ENCODE results near the gene IRAK2. TPM values are rescaled to one million over a fixed set of nuclear protein-coding genes. Genes with fewer than 3 reads are reported as not detected.

IRAK2 gene
- total RNA-seq, 1 donor from 2014 or later, result 2.0 TPM

DNA sequence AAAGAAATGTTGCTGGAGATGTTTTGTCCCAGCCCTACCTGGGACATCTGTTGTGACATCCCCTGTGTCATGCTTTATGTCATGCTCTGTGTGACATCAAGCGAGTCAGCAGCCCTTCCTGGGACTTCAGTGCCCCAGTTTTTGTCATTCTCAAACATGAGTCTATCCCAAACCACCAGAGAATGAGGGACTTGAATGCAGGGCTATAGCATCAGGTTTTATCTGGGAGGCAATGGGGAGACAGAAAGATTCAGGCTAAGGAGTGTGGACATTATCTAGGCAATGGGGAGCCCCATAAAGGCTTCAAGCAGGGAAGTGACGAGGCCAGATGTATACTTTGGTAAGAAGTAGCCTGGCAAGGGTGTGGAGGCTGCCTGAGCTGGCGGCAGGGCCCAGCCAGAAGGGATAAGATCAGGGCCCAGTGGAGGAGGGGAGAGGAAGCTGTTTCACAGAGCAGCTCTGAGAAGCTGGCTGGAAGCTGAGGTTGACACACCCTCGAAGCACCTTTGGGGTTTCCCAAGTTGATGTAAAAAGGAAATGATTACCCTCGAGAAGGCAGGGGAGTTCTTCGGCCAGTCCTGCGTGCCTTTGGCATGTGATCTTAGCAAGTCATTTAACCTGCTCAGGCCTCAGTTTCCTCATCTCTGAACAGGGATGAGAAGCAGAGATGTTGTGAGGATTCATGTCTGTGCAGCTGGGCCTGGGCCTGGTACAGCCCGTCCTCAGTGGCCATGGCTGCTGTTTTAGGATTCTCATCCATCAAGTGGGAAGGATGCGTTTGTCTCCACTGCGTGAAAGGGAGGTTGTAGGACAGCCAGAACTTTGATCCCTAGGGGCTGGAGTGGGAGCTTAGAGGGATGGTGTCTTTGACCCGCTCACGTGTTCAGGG lies 34.3 kb downstream of the IRAK2 start:
- Histone ChIP-seq H3K27ac (replicated peaks) (peak overlapping the region; percentile 3), H3K27me3 (ENCODE audit: low read depth) (no peaks in the 10 kb centered on the region), H3K4me1 (peaks cover 35% of the 10 kb centered on the region), H3K4me3 (no peak overlapping the region), H3K36me3 (peaks cover 11% of the 10 kb centered on the region), H3K9me3 (replicated peaks) (no peaks in the 10 kb centered on the region)
- intact Hi-C loops (cut with micrococcal nuclease), result no loop called here
- no peak for TF ChIP-seq CTCF (IDR thresholded peaks at IDR 0.05; ENCODE audit: borderline replicate concordance)
- no peak for DNase-seq

DNA sequence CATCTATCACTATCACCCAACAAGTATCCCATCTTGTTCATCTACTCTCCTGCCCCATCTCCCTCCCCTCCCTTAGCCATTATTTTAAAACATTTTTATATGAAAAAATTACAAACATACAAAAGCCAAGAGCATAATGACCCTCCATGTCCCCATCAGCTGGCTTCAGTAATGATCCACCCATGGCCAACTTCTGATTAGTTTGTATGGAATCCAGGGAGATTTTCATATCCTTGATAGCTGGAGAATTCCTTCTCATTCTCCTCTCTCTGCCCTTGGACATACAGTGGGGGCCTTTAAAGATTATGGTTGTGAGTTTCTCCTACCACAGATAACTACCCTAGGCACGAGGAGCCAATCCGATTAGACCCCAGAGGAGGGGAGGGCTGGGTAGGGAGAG lies 40.2 kb downstream of the IRAK2 start:
- TF ChIP-seq CTCF (IDR thresholded peaks at IDR 0.05; ENCODE audit: borderline replicate concordance), result no peak
- Histone ChIP-seq H3K27me3 (ENCODE audit: low read depth) (no peaks in the 10 kb centered on the region), H3K9me3 (replicated peaks) (no peaks in the 10 kb centered on the region), H3K4me1 (no peaks in the 10 kb centered on the region), H3K4me3 (no peak overlapping the region), H3K36me3 (peaks cover 11% of the 10 kb centered on the region), H3K27ac (replicated peaks) (no peak overlapping the region)
- intact Hi-C loops (cut with micrococcal nuclease), result no loop called here
- DNase-seq, result no peak

DNA sequence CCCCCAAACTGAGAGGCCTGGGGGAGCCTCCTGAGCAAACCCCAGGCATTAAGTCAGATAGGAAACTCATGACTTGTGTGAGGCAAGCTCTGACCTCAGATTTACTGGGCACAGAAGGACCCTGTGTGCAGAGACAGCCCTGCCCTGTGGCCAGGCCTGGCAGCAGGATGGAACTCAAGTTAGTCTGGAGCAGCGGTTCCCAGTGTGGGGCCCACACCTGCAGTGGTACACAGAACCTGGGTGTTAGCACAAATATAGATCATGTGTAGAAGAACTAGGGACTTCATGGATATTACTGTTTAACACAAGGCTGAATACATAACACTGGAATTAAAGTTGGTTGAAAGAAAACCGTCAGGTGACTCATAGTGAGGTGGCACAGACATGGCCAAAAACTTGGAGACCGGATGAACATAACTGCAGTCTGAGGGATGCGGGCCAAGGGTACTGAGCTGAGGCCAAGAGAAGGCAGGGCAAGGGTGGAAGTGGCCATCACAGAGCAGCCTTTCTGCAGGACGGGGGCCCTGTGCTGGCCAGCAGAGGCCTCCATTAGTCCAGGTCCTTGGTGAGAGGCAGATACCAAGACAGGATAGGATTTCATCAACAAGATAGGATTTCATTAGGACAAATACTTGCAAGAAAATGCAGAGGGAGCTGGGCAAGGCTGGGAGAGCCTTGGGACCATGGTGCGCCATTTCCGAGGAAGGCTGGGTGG lies 40.9 kb downstream of the IRAK2 start:
- H3K36me3 ChIP-seq, result peaks cover 11% of the 10 kb centered on the region
- no peak for TF ChIP-seq CTCF (IDR thresholded peaks at IDR 0.05; ENCODE audit: borderline replicate concordance)
- intact Hi-C loops (cut with micrococcal nuclease), result no loop called here
- no peak overlapping the region for H3K27ac ChIP-seq (replicated peaks)
- H3K9me3 ChIP-seq (replicated peaks), result no peaks in the 10 kb centered on the region
- DNase-seq, result no peak
- H3K4me1 ChIP-seq, result no peaks in the 10 kb centered on the region
- H3K4me3 ChIP-seq, result no peak overlapping the region
- no peaks in the 10 kb centered on the region for H3K27me3 ChIP-seq (ENCODE audit: low read depth)

- H3K27ac ChIP-seq (replicated peaks), result no peak overlapping the region
- intact Hi-C loops (cut with micrococcal nuclease), result no loop called here
- H3K9me3 ChIP-seq (replicated peaks), result no peaks in the 10 kb centered on the region
- H3K4me1 ChIP-seq, result no peaks in the 10 kb centered on the region
- H3K4me3 ChIP-seq, result no peak overlapping the region
- TF ChIP-seq CTCF (IDR thresholded peaks at IDR 0.05; ENCODE audit: borderline replicate concordance), result no peak
- no peak for DNase-seq
- peaks cover 8% of the 10 kb centered on the region for H3K36me3 ChIP-seq
- H3K27me3 ChIP-seq (ENCODE audit: low read depth), result no peaks in the 10 kb centered on the region
These were observed 41.4 kb downstream of the IRAK2 start for GRCh38 chr3:10206166-10206511.

DNA sequence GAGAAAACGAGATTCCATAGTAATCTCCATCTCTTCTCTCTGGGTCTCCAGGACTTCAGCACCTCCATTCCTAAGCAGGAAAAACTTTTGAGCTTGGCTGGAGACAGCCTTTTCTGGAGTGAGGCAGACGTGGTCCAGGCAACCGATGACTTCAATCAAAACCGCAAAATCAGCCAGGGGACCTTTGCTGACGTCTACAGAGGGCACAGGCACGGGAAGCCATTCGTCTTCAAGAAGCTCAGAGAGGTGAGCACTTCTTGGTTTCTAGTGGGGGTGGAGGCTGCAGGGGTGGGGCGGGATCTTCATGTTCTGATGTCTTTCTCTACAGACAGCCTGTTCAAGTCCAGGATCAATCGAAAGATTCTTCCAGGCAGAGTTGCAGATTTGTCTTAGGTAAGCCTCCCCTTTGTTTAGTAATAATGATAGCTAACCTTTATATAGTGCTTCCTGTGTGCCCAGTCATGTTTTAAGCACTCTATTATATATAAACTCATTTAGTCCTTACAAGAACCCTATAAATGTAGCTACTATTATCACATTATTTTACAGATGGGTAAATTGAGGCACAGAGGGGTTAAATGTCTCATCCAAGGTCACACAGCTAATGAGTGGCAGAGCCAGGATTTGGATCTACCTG lies 48.6 kb downstream of the IRAK2 start:
- DNase-seq, result no peak
- peaks cover 15% of the 10 kb centered on the region for H3K36me3 ChIP-seq
- no peak overlapping the region for H3K27ac ChIP-seq (replicated peaks)
- peaks cover 12% of the 10 kb centered on the region for H3K9me3 ChIP-seq (replicated peaks)
- H3K4me3 ChIP-seq, result no peak overlapping the region
- TF ChIP-seq CTCF (IDR thresholded peaks at IDR 0.05; ENCODE audit: borderline replicate concordance), result no peak
- H3K27me3 ChIP-seq (ENCODE audit: low read depth), result no peaks in the 10 kb centered on the region
- intact Hi-C loops (cut with micrococcal nuclease), result no loop called here
- no peaks in the 10 kb centered on the region for H3K4me1 ChIP-seq

Measured in left ventricle myocardium inferior (tissue), 1 donor.